ENCODE measurements around the gene ZNF862. TPM values are rescaled to one million over a fixed set of nuclear protein-coding genes. Genes with fewer than 3 reads are reported as not detected.

ZNF862 gene
- total and polyA plus RNA-seq, 2 experiments from 2014 or later: 0.94 to 2.3 TPM

DNA sequence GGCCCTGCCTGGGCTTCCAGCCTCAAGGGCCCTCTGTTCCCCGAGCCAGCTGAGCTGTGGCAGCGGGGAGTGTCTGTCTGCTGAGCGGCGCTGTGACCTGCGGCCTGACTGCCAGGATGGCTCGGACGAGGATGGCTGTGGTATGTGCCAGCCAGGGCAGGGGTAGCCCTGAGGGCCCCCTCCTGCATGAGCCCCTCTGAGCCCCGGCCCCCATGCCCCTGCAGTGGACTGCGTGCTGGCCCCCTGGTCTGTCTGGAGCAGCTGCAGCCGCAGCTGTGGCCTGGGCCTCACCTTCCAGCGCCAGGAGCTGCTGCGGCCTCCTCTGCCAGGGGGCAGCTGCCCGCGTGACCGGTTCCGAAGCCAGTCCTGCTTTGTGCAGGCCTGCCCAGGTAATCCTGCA, 36.4 kb upstream of the ZNF862 start:
- H4K20me1 ChIP-seq (replicated peaks; ENCODE audit: insufficient read depth): no peaks in the 10 kb centered on the region
- TF ChIP-seq STAT1 (IDR thresholded peaks at IDR 0.05; ENCODE audit: unreplicated experiment) (no peak), JUNB (IDR thresholded peaks at IDR 0.05; ENCODE audit: unreplicated experiment) (no peak), POLR2AphosphoS5 (IDR thresholded peaks at IDR 0.05; ENCODE audit: low read depth) (no peak), ZNF331 (CRISPR knock-in tag; IDR thresholded peaks at IDR 0.05; ENCODE audit: low read depth) (no peak)
- TF ChIP-seq, protein P1, sequence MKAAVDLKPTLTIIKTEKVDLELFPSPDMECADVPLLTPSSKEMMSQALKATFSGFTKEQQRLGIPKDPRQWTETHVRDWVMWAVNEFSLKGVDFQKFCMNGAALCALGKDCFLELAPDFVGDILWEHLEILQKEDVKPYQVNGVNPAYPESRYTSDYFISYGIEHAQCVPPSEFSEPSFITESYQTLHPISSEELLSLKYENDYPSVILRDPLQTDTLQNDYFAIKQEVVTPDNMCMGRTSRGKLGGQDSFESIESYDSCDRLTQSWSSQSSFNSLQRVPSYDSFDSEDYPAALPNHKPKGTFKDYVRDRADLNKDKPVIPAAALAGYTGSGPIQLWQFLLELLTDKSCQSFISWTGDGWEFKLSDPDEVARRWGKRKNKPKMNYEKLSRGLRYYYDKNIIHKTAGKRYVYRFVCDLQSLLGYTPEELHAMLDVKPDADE (IDR thresholded peaks at IDR 0.05): no peak
- Mint-ChIP-seq H3K4me1 (no peaks in the 10 kb centered on the region; the same call in 1 of the 3 replicates), H3K27me3 (ENCODE audit: insufficient read depth, low read depth, poor library complexity) (peaks cover 11% of the 10 kb centered on the region), H3K36me3 (ENCODE audit: low read depth) (no peaks in the 10 kb centered on the region), H3K4me3 (no peak overlapping the region), H3K9me3 (no peaks in the 10 kb centered on the region; the same call in 2 of the 3 replicates), H3K27ac (no peak overlapping the region)
- no peaks in the 10 kb centered on the region for H3K79me2 ChIP-seq (replicated peaks; ENCODE audit: insufficient read depth)
- no peak overlapping the region for H3K4me2 ChIP-seq
- H3K27ac ChIP-seq (ENCODE audit: low read depth): no peak overlapping the region
- H3K9me2 ChIP-seq (ENCODE audit: insufficient read depth): no peaks in the 10 kb centered on the region
- ATAC-seq: no peak
- H3K4me1 ChIP-seq (ENCODE audit: insufficient read depth): no peaks in the 10 kb centered on the region
- no peaks in the 10 kb centered on the region for H3K36me3 ChIP-seq (ENCODE audit: insufficient read depth)
- no peaks in the 10 kb centered on the region for H3K27me3 ChIP-seq (ENCODE audit: insufficient read depth)
- no peak overlapping the region for H3K4me3 ChIP-seq
- H2AFZ ChIP-seq: no peak overlapping the region
- H3F3A ChIP-seq (replicated peaks; ENCODE audit: low read depth): no peaks in the 10 kb centered on the region
- DNase-seq (ENCODE audit: low spot score): no peak

DNA sequence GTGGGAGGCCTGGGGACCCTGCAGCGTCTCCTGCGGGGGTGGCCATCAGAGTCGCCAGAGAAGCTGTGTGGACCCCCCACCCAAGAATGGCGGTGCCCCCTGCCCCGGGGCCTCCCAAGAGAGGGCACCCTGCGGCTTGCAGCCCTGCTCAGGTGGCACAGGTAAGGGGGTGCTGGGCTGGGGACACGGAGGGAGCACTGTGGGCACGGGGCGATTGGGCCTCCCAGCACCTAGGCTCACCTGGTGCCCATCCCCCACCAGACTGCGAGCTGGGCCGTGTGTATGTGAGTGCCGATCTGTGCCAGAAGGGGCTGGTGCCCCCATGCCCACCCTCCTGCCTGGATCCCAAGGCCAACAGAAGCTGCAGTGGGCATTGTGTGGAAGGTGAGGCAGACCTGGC, 35.2 kb upstream of the ZNF862 start:
- Histone ChIP-seq H3K79me2 (replicated peaks; ENCODE audit: insufficient read depth) (no peaks in the 10 kb centered on the region), H3K9me2 (ENCODE audit: insufficient read depth) (no peaks in the 10 kb centered on the region), H3K36me3 (ENCODE audit: insufficient read depth) (no peaks in the 10 kb centered on the region), H3K27me3 (ENCODE audit: insufficient read depth) (no peaks in the 10 kb centered on the region), H3K4me1 (ENCODE audit: insufficient read depth) (no peaks in the 10 kb centered on the region), H2AFZ (no peak overlapping the region), H3K27ac (ENCODE audit: low read depth) (no peak overlapping the region), H3K4me3 (no peak overlapping the region), H3K4me2 (no peak overlapping the region), H4K20me1 (replicated peaks; ENCODE audit: insufficient read depth) (no peaks in the 10 kb centered on the region), H3F3A (replicated peaks; ENCODE audit: low read depth) (no peaks in the 10 kb centered on the region)
- Mint-ChIP-seq H3K4me3 (no peak overlapping the region), H3K36me3 (ENCODE audit: low read depth) (no peaks in the 10 kb centered on the region), H3K4me1 (no peaks in the 10 kb centered on the region; the same call in 1 of the 3 replicates), H3K27ac (no peak overlapping the region), H3K27me3 (ENCODE audit: insufficient read depth, low read depth, poor library complexity) (peaks cover 15% of the 10 kb centered on the region), H3K9me3 (no peaks in the 10 kb centered on the region; the same call in 2 of the 3 replicates)
- no peak for DNase-seq (ENCODE audit: low spot score)
- TF ChIP-seq, protein P2, sequence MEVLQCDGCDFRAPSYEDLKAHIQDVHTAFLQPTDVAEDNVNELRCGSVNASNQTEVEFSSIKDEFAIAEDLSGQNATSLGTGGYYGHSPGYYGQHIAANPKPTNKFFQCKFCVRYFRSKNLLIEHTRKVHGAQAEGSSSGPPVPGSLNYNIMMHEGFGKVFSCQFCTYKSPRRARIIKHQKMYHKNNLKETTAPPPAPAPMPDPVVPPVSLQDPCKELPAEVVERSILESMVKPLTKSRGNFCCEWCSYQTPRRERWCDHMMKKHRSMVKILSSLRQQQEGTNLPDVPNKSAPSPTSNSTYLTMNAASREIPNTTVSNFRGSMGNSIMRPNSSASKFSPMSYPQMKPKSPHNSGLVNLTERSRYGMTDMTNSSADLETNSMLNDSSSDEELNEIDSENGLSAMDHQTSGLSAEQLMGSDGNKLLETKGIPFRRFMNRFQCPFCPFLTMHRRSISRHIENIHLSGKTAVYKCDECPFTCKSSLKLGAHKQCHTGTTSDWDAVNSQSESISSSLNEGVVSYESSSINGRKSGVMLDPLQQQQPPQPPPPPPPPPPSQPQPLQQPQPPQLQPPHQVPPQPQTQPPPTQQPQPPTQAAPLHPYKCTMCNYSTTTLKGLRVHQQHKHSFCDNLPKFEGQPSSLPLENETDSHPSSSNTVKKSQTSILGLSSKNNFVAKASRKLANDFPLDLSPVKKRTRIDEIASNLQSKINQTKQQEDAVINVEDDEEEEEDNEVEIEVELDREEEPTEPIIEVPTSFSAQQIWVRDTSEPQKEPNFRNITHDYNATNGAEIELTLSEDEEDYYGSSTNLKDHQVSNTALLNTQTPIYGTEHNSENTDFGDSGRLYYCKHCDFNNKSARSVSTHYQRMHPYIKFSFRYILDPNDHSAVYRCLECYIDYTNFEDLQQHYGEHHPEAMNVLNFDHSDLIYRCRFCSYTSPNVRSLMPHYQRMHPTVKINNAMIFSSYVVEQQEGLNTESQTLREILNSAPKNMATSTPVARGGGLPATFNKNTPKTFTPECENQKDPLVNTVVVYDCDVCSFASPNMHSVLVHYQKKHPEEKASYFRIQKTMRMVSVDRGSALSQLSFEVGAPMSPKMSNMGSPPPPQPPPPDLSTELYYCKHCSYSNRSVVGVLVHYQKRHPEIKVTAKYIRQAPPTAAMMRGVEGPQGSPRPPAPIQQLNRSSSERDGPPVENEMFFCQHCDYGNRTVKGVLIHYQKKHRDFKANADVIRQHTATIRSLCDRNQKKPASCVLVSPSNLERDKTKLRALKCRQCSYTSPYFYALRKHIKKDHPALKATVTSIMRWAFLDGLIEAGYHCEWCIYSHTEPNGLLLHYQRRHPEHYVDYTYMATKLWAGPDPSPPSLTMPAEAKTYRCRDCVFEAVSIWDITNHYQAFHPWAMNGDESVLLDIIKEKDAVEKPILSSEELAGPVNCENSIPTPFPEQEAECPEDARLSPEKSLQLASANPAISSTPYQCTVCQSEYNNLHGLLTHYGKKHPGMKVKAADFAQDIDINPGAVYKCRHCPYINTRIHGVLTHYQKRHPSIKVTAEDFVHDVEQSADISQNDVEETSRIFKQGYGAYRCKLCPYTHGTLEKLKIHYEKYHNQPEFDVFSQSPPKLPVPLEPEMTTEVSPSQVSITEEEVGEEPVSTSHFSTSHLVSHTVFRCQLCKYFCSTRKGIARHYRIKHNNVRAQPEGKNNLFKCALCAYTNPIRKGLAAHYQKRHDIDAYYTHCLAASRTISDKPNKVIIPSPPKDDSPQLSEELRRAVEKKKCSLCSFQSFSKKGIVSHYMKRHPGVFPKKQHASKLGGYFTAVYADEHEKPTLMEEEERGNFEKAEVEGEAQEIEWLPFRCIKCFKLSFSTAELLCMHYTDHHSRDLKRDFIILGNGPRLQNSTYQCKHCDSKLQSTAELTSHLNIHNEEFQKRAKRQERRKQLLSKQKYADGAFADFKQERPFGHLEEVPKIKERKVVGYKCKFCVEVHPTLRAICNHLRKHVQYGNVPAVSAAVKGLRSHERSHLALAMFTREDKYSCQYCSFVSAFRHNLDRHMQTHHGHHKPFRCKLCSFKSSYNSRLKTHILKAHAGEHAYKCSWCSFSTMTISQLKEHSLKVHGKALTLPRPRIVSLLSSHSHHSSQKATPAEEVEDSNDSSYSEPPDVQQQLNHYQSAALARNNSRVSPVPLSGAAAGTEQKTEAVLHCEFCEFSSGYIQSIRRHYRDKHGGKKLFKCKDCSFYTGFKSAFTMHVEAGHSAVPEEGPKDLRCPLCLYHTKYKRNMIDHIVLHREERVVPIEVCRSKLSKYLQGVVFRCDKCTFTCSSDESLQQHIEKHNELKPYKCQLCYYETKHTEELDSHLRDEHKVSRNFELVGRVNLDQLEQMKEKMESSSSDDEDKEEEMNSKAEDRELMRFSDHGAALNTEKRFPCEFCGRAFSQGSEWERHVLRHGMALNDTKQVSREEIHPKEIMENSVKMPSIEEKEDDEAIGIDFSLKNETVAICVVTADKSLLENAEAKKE (CRISPR knock-in tag; IDR thresholded peaks at IDR 0.05): no peak
- no peak for TF ChIP-seq POLR2AphosphoS5 (IDR thresholded peaks at IDR 0.05; ENCODE audit: low read depth)
- TF ChIP-seq, protein P1 (IDR thresholded peaks at IDR 0.05): no peak
- no peak for TF ChIP-seq CREB1 (CRISPR knock-in tag; IDR thresholded peaks at IDR 0.05; ENCODE audit: low read depth)
- no peak for ATAC-seq
